Measurements from ENCODE around the gene RAD54L.

The RAD54L gene

GRCh38 chr1:46248122-46248920 lies 758 bp downstream of the RAD54L start:
- peak overlapping the region; percentile 57 for H3K4me3 ChIP-seq (ENCODE audit: severe bottlenecking)
- H3K27ac ChIP-seq (ENCODE audit: poor library complexity, severe bottlenecking): peak overlapping the region; percentile 59
- peaks cover 41% of the 10 kb centered on the region for H3K36me3 ChIP-seq (ENCODE audit: low read depth)
- H3K4me1 ChIP-seq (ENCODE audit: insufficient read depth, poor library complexity, severe bottlenecking): peaks cover 5% of the 10 kb centered on the region
- H3K27me3 ChIP-seq (ENCODE audit: insufficient read depth, poor library complexity, severe bottlenecking): no peaks in the 10 kb centered on the region
- TF ChIP-seq CTCF (IDR thresholded peaks at IDR 0.05; ENCODE audit: poor library complexity, severe bottlenecking): peak; percentile 22
- DNase-seq (ENCODE audit: low spot score) (peak; percentile 73), ATAC-seq (ENCODE audit: low read depth) (peak; percentile 19; the same call in 1 of the 3 replicates)
- H3K9me3 ChIP-seq (ENCODE audit: severe bottlenecking): no peaks in the 10 kb centered on the region

GRCh38 chr1:46254668-46255067 lies 7.1 kb downstream of the RAD54L start:
- H3K9me3 ChIP-seq (ENCODE audit: severe bottlenecking): no peaks in the 10 kb centered on the region
- no peak for ATAC-seq (ENCODE audit: low read depth)

GRCh38 chr1:46256523-46256922 lies 9.0 kb downstream of the RAD54L start:
- Histone ChIP-seq H3K27me3 (ENCODE audit: insufficient read depth, poor library complexity, severe bottlenecking) (no peaks in the 10 kb centered on the region), H3K4me1 (ENCODE audit: insufficient read depth, poor library complexity, severe bottlenecking) (no peaks in the 10 kb centered on the region), H3K9me3 (ENCODE audit: severe bottlenecking) (no peaks in the 10 kb centered on the region), H3K27ac (ENCODE audit: poor library complexity, severe bottlenecking) (no peak overlapping the region), H3K4me3 (ENCODE audit: severe bottlenecking) (no peak overlapping the region), H3K36me3 (ENCODE audit: low read depth) (peaks cover 62% of the 10 kb centered on the region)
- DNase-seq (ENCODE audit: low spot score) (no peak), ATAC-seq (ENCODE audit: low read depth) (no peak)
- no peak for TF ChIP-seq CTCF (IDR thresholded peaks at IDR 0.05; ENCODE audit: poor library complexity, severe bottlenecking)

More at GRCh38 chr1:46254668-46255067, 7.1 kb downstream of the RAD54L start:
- no peak overlapping the region for H3K4me3 ChIP-seq (ENCODE audit: severe bottlenecking)
- H3K27ac ChIP-seq (ENCODE audit: poor library complexity, severe bottlenecking): no peak overlapping the region
- no peaks in the 10 kb centered on the region for H3K27me3 ChIP-seq (ENCODE audit: insufficient read depth, poor library complexity, severe bottlenecking)
- no peaks in the 10 kb centered on the region for H3K4me1 ChIP-seq (ENCODE audit: insufficient read depth, poor library complexity, severe bottlenecking)
- no peak for DNase-seq (ENCODE audit: low spot score)
- H3K36me3 ChIP-seq (ENCODE audit: low read depth): peaks cover 64% of the 10 kb centered on the region
- TF ChIP-seq CTCF (IDR thresholded peaks at IDR 0.05; ENCODE audit: poor library complexity, severe bottlenecking): no peak

- peaks cover 86% of the 10 kb centered on the region for H3K36me3 ChIP-seq (ENCODE audit: low read depth)
These were observed 14.9 kb downstream of the RAD54L start for GRCh38 chr1:46262508-46262907.

More at GRCh38 chr1:46262508-46262907, 14.9 kb downstream of the RAD54L start:
- no peaks in the 10 kb centered on the region for H3K9me3 ChIP-seq (ENCODE audit: severe bottlenecking)
- ATAC-seq (ENCODE audit: low read depth): no peak
- no peak for TF ChIP-seq CTCF (IDR thresholded peaks at IDR 0.05; ENCODE audit: poor library complexity, severe bottlenecking)
- no peaks in the 10 kb centered on the region for H3K4me1 ChIP-seq (ENCODE audit: insufficient read depth, poor library complexity, severe bottlenecking)
- DNase-seq (ENCODE audit: low spot score): no peak
- no peak overlapping the region for H3K27ac ChIP-seq (ENCODE audit: poor library complexity, severe bottlenecking)
- no peak overlapping the region for H3K4me3 ChIP-seq (ENCODE audit: severe bottlenecking)
- no peaks in the 10 kb centered on the region for H3K27me3 ChIP-seq (ENCODE audit: insufficient read depth, poor library complexity, severe bottlenecking)
